Inflammatory macrophage (primary cell): ENCODE data around the gene FAM120A.

ENCODE experiments used
- DNase-seq, 2 donors: peaks; one replicate each; pipeline ENCODE4 v3.0.0-alpha.2; 2020 to 2022

The FAM120A gene

DNA sequence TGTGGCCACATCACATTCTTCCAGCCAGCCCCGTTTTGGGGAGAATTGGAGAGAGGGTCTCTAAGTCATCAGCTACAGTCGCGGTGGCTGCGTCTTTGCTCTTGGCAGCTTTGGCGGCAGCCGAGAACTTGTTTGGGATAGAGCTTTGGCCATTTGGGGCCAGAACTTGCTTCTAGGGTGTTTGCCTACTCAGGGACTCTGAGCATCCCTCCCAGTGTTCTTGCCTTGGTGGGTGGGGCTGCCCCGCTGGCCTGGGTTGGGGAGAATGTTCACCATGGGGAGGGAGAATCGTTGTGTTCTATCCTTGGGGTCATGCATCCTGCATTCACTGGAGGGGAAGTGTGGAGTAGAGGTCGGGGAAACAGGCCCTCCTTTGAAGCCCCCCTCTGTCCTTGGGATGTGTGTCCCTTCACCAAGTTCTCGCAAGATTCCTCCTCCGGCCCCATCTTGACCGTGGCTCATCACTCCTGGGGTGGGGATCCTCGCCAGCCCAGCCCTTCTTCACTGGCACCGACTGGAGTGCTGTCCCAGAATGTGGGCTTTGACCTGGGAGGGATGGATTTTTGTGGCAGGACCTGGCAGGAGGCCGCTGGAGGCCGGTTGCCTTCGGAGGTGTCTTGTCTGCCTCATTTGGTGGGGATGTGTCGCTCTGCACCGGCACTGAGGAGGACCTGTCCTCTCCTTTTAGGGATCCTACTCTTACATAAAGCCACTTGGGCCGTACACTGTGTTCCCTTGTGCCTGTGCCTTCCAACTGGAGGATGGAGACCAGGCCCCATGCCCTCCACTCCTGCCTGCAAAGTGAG is 128.4 kb downstream of the FAM120A start:
- DNase-seq: no peak

DNA sequence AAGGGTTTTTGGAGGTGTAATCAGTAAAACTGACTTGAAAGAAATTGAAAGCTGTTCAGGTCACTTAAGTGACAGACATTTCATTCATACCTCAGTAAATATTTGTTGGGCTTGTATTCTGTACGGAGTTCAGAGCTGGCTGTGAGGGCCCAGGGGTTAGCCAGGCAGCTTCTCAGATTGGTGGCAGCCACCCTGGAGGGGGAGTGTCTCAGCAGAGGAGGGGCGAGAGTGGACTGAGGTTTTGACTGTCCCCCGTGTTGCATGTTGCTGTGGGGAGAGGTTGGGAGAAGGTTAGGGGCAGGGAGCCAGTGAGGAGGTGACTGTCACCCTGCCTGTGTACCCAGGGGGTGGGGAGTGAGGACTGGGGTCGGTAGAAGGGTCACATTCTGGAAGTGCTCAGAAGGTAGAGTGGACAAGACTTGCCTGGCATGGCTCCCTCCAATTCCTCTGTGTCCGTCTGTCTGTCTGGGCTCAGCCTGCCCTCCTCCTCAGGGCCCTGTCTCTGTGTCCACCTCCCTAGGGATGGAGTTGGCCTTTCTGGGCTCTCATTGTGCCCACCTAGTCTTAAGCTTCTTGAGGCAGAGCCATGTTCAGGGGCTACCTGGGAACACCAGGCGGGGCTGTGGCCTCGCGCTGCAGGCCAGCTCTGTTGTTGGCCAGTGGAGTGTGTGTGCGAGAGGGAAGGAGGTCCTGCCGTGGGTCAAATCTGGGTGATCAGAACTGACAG is 129.3 kb downstream of the FAM120A start:
- no peak for DNase-seq

GRCh38 chr9:93582115-93582514 is 130.6 kb downstream of the FAM120A start:
- DNase-seq: no peak

GRCh38 chr9:93582550-93582949 is 131.1 kb downstream of the FAM120A start:
- DNase-seq: no peak

- DNase-seq: no peak
Measured at GRCh38 chr9:93585259-93585658, 133.8 kb downstream of the FAM120A start.

- no peak for DNase-seq
Measured at GRCh38 chr9:93585695-93586094, 134.2 kb downstream of the FAM120A start.

DNA sequence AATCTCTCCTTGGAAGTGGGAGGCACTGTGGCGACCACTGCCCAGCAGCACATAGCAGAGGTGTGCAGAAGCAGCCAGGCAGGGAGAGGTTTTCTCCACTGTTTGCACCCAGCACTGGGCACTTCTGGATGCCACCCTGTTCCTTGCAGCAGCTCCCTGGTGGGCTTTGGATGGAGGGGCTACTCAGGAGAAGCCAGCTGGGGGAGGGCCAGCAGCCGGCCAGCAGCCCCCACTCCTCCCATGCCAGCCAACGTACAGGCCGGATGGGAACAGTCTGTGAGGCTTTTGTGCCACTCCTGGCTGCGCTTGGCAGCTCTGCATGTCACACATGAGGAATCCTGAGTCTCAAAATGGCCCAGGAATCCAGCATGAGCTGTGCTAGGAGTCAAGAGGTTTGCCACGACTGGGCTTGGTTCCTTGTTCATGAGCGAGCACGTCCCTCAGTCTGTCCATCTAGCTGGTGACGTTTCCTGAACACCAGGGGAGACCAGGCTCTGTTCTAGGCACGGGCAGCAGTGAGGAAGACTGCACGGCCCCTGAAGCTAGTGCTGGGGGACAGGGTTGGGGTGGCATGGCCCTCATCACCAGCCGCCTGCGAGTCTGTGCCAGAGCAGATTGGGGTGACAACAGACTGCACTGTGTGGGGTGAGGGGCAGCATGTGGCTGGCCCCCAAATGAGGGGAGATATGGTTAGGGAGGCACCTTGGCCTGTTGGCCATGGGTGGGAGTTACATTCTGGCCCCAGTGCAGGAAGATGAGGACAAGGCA is 135.0 kb downstream of the FAM120A start:
- DNase-seq: no peak

DNA sequence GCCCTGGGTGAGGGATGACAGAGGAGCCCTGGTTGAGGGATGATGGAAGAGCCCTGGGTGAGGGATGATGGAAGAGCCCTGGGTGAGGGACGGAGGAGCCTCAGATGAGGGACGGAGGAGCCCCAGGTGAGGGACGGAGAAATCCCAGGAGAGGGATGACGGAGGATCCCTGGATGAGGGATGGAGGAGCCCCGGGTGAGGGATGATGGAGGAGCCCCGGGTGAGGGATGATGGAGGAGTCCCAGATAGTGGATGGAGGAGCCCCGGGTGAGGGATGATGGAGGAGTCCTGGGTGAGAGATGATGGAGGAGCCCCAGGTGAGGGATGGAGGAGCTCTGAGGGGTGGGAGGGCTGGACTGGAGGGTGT is 135.8 kb downstream of the FAM120A start:
- DNase-seq: no peak

- peak in 1 of 2 donors; percentile 6 for DNase-seq
Measured at GRCh38 chr9:93587651-93588347, 136.3 kb downstream of the FAM120A start.

GRCh38 chr9:93588641-93589609 is 137.4 kb downstream of the FAM120A start:
- no peak for DNase-seq

DNA sequence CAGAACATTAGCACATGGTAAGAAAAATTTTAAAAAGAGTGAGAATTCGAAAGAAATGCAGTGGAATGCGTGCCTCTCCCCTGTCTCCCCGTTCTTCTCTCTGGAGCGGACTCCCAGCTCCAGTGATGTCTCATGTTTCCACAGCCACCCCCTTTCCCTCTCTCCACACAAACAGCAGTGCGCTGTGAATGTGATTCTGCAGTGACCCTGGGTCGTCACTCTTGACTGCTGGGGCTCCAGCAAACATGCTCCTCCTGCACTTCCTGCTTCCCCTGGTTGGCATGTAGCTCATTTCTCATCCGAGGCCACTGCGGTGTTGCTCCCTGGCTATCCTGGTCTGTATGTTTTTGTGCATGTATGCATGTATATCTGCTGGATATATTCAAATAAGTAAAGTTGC is 138.2 kb downstream of the FAM120A start:
- DNase-seq: no peak

- no peak for DNase-seq
Measured at GRCh38 chr9:93590609-93591234, 139.2 kb downstream of the FAM120A start.

DNA sequence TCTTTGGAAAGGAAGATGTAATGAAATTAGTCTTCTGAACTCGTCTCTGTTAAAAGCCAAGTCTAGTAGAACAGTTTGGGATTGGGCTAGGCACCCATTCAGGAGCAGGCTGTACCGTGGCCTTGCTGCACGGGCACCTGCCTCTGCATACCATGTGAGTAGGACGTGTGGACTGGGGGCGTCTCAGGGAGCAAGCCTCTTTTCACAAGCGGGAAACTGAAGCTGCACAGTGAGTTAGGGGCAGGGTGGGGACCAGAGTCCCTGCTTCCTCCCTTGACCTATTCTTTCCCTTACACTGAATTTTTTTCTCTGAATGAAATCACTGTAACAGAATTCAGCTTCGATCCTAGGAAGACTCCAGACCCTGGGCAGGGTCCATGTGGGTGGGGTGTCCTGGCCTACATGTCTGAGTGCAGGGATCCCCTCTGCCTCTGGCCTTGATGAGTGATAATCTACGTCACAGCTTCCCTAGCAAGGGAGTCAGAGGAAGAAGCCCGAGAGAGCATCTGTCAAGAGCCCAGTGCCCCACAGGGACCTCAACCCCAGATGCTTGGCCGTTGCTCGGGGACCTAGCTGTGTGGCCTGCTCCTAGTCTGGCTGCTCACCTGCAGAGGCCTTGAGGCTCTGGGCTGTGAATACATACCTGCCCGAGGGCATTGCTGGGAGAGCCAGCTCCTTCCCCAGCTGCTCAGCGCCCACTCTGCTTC is 140.0 kb downstream of the FAM120A start:
- no peak for DNase-seq

DNA sequence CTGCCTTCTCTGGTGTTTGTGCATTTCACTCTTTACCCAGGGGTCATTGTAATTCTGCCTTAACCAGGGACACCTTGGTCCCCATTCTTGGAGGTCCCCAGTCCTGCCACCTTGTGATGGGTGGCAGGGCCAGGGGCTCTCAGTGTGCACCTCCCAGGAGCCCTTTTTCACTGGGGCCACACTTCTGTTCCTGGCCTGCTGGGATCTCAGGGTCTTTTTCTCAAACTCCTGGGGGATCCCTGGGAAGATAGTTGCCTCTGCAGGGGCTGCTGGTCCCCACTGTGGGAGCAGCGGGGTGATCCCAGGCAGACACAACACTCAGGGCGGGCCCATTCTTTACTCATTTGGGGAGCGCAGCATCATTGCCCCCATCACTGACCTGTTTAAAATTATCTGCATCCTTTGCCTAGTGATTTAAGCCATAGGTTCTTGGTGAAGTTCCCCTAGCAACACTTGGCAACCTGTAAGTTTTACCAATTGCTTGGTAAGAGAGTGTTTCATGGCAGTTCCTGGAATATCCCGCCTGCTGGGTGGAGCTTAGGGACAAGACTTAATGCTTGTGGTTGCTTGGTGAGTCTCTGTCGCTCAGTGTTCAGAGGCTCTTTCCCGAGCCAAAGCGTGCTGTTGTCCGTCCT is 140.6 kb downstream of the FAM120A start:
- no peak for DNase-seq

- DNase-seq: no peak
Measured at GRCh38 chr9:93592643-93593021, 141.1 kb downstream of the FAM120A start.

- no peak for DNase-seq
Measured at GRCh38 chr9:93593144-93593658, 141.7 kb downstream of the FAM120A start.

- no peak for DNase-seq
Measured at GRCh38 chr9:93594041-93594756, 142.7 kb downstream of the FAM120A start.

- no peak for DNase-seq
Measured at GRCh38 chr9:93595461-93595860, 144.0 kb downstream of the FAM120A start.

DNA sequence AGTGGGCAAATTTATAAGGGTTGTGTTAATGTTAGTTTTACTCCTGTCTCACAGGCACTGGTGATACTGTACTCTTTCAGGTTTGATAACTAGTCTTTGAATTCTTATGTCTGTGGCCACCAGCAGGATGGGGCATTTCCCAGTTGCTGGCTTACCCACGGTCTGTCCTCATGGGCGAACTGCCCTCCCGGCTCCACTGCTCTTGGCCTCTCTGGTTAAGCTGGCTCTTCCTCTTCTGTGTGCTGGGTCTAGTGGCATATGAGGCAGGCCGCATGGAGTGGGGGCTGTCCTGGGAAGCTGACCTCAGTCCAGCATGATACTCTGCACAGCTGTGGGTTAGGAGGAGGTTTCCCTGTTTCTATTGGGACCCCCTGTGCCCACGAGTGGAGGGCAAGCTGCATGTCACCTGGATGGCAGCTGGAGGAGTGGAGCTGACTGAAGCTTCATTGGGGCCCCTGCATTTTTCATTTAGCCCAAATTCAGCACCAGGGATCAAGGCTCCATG is 144.4 kb downstream of the FAM120A start:
- no peak for DNase-seq
